Skeletal muscle cell (primary cell): ENCODE data around the gene MYO18A.
"Not testable (repeated sequence)": the region's sequence is repeated elsewhere in the genome, so short reads cannot be mapped to it uniquely, and the experiment has no call there.

Experiments
- DNase-seq: peaks from one replicate; pipeline ENCODE4 v3.0.0-alpha.2; 2010; ENCODE audit warnings: low read depth
- H3K4me3 ChIP-seq: 2 replicates; pipeline ENCODE4 v1.5.1; 2011; ENCODE audit warnings: low read depth, mild to moderate bottlenecking, control low read depth, low read length, moderate library complexity

MYO18A gene

GRCh38 chr17:29155227-29155965 is 24.8 kb downstream of the MYO18A start:
- DNase-seq: no peak
- no peak overlapping the region for H3K4me3 ChIP-seq

DNA sequence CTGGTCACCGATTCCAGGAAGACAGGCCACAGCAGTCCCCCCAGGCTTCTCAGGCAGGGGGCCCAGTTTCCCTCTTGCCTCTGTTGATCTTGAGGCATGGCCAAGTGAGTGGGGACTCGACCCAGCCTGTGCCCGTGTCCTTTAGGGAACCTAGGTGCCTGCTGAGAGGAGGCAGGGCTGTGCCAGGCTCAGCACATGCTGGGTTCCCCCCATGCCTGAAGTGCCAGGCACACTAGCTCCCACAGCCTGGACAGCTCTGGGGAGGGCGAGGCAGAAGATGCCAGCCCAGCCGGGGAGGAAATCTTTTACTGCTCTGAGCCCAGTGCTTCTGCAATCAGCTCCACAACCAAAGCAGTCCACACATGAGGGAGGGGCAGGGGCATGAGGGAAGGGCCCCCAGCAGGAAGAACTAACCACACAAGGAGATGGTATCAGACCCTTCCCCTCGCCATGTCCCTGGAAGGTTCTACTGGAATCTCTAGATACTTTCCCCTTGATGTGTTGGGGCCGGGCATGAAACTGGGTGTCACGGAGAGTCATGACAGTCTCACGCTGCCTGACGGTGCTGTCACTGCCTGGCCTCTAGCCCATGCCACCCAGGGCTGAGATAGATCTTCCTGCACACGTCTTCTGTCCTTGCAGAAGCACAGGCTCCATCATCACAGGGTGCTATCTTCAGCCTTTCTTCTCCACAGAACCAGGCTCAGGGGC is 25.5 kb downstream of the MYO18A start:
- no peak overlapping the region for H3K4me3 ChIP-seq
- no peak for DNase-seq

DNA sequence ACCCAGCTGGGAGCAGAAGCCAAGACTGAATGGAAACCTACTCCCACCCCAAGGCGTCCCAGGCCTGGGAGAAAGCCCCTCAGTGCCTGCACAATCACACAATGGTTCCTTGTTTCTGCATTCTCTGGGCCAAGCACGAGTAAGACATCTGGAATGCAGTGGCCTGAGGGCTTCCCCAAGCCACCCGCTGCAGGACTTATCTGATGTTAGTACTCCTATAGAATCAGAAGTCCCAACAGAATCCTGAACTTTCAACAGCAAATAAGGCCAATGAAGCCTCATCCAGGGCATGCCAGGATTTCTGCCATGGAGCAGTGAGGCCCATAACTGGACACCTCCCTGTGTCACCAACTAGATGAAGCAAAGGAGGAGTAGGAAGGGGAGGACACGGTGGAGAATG is 28.6 kb downstream of the MYO18A start:
- no peak for DNase-seq

DNA sequence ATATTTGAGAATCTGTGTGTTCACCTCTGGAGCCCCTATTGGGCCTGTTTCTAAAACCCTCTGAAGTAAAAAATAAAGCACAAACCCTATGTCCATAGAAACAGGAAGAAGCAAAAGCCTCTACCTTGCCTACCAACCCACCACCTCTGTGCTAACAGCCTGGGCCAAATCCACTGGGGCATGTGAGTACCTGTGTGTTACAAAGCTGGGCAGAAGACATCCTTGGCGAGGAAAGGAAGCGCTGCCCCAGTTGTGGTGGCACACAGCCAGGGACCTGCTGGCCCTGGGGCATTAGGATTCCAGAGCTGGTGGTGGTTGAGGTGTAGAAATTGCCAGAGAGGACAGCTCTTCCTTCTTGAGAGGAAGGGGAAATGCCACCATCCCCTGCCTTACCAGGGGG is 30.0 kb downstream of the MYO18A start:
- DNase-seq: no peak
- no peak overlapping the region for H3K4me3 ChIP-seq

More for the DNA sequence above, 28.6 kb downstream of the MYO18A start:
- no peak overlapping the region for H3K4me3 ChIP-seq

DNA sequence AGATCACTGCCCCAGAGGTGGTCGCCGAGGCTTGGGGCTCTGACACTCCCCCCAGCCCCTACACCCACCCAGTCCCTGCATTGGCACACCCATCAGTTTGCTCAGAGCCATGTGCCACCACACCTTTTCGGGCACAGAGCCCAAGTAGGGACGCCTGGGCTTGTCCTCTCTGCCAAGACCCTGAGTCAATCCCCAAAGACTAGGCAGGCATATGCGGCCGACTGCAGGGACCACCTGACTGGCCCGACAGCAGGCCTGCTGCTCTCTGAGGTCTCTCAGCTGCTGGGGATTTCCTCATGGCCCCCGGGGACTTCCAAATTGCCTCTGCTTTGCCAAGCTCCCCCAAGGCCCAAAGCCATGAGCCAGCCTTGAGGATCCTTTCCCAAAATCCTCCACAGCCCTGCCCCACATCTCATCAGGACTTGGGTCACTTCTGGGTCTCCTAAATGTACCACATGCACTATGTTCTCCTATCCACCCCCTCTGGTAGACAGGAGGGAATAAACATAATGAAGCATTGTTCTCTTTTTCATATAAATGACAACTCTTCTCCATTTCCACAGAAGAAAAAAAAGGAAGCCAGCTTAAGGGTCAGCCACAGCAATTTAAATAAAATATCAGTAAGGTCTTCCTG is 30.6 kb downstream of the MYO18A start:
- peak overlapping the region; percentile 47 for H3K4me3 ChIP-seq
- DNase-seq: no peak

DNA sequence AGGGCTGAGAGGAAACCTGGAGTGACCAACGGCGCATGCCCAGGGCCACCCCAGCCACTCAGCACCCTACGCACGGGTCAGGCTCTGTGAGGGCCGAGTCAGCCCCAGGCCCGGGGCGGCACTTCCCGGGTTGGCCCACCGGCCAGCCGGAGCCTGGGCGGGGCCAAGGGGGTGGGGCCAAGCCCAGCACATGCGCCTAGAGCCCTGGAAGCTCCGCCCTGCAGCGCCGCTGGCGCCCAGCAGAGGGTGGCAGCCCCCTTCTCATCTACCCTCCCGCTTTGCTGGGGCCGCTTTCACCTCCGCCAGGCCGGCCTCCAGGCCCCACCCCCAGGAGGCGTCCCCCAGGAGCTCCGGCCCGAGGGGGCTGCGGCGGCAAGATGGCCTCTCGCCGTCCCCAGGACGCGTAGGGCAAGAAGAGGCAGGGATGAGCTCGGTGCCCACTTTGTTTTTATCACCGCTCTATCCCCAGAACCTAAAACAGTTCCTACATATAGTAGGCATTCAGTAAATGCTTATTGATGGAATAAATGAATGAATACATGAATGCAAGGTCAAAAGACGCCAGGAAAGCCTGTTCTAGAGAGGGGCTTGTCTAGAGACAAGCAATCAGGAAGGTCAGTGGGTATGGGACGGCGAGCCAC is 31.3 kb downstream of the MYO18A start:
- H3K4me3 ChIP-seq: peak overlapping the region; percentile 47
- peak; percentile 76 for DNase-seq

GRCh38 chr17:29148257-29148789 is 31.9 kb downstream of the MYO18A start:
- no peak for DNase-seq
- peak overlapping the region; percentile 47 for H3K4me3 ChIP-seq

GRCh38 chr17:29147682-29148081 is 32.5 kb downstream of the MYO18A start:
- DNase-seq: no peak
- H3K4me3 ChIP-seq: no peak overlapping the region

DNA sequence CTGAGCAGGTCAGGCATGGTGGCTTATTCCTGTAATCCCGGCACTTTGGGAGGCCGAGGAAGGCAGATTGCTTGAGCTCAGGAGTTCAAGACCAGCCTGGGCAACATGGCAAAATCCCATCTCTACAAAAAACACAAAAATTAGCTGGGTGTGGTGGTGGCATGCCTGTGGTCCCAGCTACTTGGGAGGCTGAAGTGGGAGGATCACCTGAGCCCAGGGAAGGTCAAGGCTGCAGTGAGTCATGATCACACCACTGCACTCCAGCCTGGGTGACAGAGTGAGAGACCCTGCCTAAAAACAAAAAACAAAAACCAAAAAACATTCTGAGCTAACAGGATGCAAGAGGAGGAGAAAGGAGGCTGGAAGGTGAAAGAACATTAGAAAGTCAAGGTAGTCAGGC is 33.0 kb downstream of the MYO18A start:
- H3K4me3 ChIP-seq, DNase-seq: not testable (repeated sequence)

DNA sequence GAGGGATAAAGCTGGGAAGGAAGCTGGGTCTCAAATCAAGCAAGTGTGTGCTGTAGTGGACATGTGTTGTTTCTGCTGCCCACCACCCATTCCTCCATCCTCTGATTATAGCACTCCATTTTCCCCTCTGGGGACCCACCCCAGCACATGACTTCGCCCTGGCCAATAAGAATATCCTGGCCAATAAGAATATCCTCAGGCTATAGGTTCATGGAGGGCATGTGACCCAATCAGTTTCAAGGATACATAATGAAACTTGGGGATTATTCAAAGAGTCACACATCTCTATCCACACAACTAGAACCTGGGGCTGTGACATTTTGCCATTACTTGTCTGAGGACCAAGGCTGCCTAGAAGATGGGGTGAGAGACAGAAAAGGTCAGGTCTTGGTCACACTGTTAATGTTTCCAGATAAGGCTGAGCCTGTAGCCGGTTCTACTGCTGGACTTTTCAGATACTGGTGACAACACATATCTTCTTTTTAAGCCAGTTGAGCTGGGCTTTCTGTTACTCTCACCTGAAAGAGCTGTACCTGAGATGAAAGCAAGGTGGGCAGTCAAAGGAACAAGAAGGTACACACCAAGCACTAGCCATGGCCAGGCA is 33.7 kb downstream of the MYO18A start:
- no peak for DNase-seq
- H3K4me3 ChIP-seq: no peak overlapping the region

DNA sequence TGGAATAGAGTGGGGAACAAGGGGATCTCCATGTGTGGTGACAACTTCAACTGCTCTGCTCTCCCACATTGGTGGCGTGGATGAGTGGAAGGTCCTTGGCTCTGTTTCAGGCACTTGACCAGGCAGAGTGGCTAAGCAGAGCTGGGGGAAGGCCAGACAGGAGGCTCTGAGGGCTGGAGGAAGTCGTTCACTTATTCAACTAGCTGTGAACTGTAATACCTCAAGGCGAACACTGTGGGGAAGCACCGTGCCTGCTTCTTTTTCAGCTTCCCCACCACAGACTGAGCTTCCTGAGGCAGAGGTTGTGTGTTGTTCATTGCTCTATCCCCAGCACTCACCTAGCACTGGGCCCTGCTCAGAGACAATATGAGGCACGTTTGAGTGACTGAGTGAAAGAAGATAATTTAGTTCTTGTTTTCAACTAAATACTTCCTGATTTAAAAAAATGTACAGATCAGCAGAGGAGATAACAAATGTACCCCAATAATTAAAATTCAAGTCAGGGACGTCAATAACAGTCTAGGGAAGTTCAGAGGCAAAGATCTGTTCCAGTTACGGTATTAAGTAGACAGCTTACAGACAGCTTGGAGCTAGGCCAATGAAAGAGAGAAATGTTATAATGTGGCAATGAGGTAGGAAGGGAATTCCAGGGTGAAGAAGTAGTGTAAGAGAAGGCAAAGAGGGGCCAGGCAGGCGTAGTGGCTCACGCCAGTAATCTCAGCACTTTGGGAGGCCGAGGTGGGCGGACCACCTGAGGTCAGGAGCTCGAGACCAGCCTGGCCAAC is 34.7 kb downstream of the MYO18A start:
- no peak for DNase-seq
- H3K4me3 ChIP-seq: no peak overlapping the region

DNA sequence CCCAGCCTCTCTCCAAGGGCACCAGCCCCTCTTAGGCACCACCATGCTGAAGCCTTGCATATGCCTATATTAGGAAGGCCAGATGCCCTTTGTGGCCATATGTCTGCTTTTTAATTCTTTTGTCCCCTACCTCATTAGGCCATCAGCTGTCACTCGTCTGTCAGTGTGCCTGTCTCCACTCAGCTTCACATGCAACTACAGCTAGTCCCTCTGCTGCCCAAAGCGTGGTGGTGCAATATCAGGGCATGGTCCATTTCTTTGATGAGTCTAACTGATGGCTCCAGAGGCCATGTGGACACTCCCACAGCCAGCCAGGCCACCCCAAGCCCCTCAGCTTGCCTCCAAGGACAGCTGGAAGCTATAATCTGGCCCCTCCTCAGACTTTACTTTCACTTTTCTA is 36.3 kb downstream of the MYO18A start:
- no peak for DNase-seq
- no peak overlapping the region for H3K4me3 ChIP-seq

DNA sequence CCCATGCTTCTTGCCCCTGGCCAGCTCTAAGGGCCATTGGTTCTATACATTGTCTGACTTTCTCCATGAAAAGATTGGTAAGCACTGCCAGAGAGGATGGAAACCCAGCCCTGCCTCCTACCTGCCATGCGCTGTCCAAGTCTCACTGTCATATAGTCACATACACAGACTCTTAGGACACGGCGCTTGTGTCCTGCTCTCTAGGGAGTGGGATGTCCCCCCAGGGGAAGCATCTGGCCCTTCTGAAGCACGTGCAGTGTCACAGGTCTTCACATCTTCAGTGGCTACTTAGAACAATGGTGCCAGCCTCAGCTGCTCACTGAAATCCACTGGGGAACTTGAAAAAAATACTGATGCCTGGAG is 38.7 kb downstream of the MYO18A start:
- DNase-seq: no peak
- no peak overlapping the region for H3K4me3 ChIP-seq

DNA sequence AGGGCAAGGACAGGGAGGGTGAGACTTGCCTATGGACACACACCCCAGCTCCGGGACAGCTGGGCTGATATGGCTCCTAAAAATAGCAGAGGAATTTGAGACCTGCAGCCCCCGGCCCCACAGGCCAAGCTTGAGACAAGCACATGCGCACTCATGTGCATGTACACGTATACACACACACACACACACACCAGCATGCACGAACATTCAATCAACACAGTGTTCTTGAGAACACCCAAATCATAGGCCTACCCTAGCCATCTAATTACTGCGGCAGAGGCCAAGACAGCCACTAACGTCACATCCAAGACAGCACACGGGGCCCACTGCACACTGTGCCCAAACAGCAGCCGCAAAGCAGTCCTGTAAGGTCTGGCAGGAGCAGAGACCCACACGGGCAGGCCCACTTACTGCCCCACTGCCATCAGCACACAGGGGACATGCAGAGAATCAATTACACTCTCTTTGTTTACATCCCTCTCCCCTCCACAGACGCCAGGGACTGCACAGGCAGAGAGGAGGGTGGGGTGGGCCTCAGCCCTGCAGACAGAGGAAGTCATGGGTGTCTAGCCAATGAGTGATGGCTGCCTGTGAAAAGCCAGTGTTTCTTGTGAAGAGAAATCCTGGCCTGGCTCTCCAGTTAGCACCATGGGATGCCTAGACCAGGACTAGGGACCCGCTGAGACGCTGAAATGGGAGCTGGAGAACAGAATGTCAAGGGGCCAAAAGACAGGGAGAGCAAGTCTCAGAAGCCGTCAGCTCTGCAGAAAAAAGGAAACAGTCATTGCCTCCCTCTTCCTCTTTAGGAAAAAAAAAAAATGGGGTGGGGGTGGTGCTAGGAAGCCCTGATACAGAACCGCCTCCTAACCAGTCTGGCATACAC is 39.3 kb downstream of the MYO18A start:
- DNase-seq: no peak
- H3K4me3 ChIP-seq: peak overlapping the region; percentile 39

GRCh38 chr17:29140051-29140621 is 40.1 kb downstream of the MYO18A start:
- peak overlapping the region; percentile 39 for H3K4me3 ChIP-seq
- DNase-seq: no peak

DNA sequence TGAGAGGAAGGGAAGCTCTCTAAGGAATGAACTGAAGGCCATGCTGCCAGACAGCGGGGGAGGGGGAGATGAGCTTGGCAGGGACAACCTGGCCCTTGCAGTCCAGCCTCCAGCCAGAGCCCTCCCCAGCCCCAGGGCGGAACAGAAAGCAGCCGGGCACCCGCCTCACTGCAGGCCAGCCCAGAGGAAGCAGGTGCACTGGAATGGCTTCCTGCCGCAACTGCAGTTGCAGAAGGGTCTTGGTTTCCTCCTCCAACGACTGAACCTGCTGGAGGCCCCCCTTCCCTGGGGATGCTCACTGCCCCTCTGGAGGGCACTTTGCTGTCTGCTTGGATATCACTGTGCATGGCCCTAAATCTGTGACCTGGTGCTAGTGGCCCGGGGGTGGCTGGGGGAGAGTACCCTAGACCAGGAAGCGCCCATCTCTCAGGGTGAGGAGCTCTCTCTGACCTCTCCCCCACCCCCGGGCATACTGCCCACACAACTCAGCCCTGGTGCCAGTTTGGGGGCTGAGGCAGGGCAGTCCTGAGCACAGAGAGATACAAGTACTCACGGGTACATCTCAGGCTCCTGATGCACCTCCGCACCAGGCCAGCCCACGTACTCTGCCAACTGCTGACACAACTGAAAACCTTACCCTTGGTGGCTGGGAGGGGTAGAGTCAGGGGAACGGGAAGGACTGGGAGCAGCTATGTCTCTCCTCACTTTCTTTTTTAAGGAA is 41.1 kb downstream of the MYO18A start:
- no peak overlapping the region for H3K4me3 ChIP-seq
- DNase-seq: no peak
